KMS-11 (cell line): Measurements from ENCODE around the gene AK5.

Experiments used
- H2AFZ ChIP-seq: fragments of 200-600 bp; sonication (generic); 2 replicates; pipeline ENCODE4 v1.6.1; 2016; ENCODE audit warnings: antibody characterized with exemption, mixed run types, low read depth
- H3K27ac ChIP-seq: fragments of 200-600 bp; sonication (generic); 2 replicates; pipeline ENCODE4 v1.6.1; 2016; ENCODE audit warnings: mild to moderate bottlenecking, mixed run types
- H3K27me3 ChIP-seq: fragments of 200-600 bp; sonication (generic); 2 replicates; pipeline ENCODE4 v1.6.1; 2017; ENCODE audit warnings: mild to moderate bottlenecking, low read depth, mixed run types, moderate library complexity; ENCODE audit not compliant: insufficient read depth
- H3K36me3 ChIP-seq: fragments of 200-600 bp; sonication (generic); 2 replicates; pipeline ENCODE4 v1.6.1; 2017; ENCODE audit warnings: mild to moderate bottlenecking, mixed run types; ENCODE audit not compliant: insufficient read depth
- H3K4me1 ChIP-seq: fragments of 200-600 bp; sonication (generic); 2 replicates; pipeline ENCODE4 v1.6.1; 2016; ENCODE audit warnings: mild to moderate bottlenecking, low read depth, mixed run types; ENCODE audit not compliant: poor library complexity, severe bottlenecking
- H3K4me2 ChIP-seq: fragments of 200-600 bp; sonication (generic); 2 replicates; pipeline ENCODE4 v1.7.0; 2016; ENCODE audit warnings: mild to moderate bottlenecking, mixed run types
- H3K4me3 ChIP-seq: fragments of 200-600 bp; sonication (generic); IDR thresholded peaks from 2 replicates; pipeline ENCODE4 v1.6.1; 2017; ENCODE audit warnings: low read depth, low read length, mixed read lengths; ENCODE audit not compliant: insufficient read depth
- H3K79me2 ChIP-seq: fragments of 200-600 bp; sonication (generic); 2 replicates; pipeline ENCODE4 v1.6.1; 2016; ENCODE audit warnings: low read depth, mixed run types; ENCODE audit not compliant: insufficient read depth
- H3K9ac ChIP-seq: fragments of 200-600 bp; sonication (generic); 2 replicates; pipeline ENCODE4 v1.6.1; 2016; ENCODE audit warnings: mild to moderate bottlenecking, mixed run types
- H4K20me1 ChIP-seq: fragments of 200-600 bp; sonication (generic); 2 replicates; pipeline ENCODE4 v1.6.1; 2016; ENCODE audit warnings: mild to moderate bottlenecking, mixed run types; ENCODE audit not compliant: insufficient read depth
- CTCF ChIP-seq: fragments of 200-600 bp; sonication (generic); conservative IDR thresholded peaks from 2 replicates; pipeline ENCODE4 v1.6.1; 2017; ENCODE audit warnings: low read depth, mild to moderate bottlenecking, antibody characterized with exemption, low read length, moderate library complexity, mixed read lengths

The AK5 gene

GRCh38 chr1:77342745-77343144 lies 60.9 kb downstream of the AK5 start:
- Histone ChIP-seq H3K4me2 (no peak overlapping the region), H3K4me3 (no peak overlapping the region), H3K27ac (no peak overlapping the region)

GRCh38 chr1:77347646-77348045 lies 65.8 kb downstream of the AK5 start:
- Histone ChIP-seq H3K27ac (no peak overlapping the region), H3K27me3 (no peaks in the 10 kb centered on the region), H4K20me1 (no peaks in the 10 kb centered on the region), H3K36me3 (no peaks in the 10 kb centered on the region), H3K4me3 (no peak overlapping the region), H3K4me1 (no peaks in the 10 kb centered on the region), H3K9ac (no peak overlapping the region), H3K4me2 (no peak overlapping the region), H3K79me2 (no peaks in the 10 kb centered on the region), H2AFZ (no peak overlapping the region)
- no peak for TF ChIP-seq CTCF

More at GRCh38 chr1:77342745-77343144, 60.9 kb downstream of the AK5 start:
- H3K79me2 ChIP-seq = no peaks in the 10 kb centered on the region
- H3K36me3 ChIP-seq = no peaks in the 10 kb centered on the region
- H2AFZ ChIP-seq = no peak overlapping the region
- peaks cover 6% of the 10 kb centered on the region for H3K4me1 ChIP-seq
- no peaks in the 10 kb centered on the region for H3K27me3 ChIP-seq
- no peak for TF ChIP-seq CTCF
- H3K9ac ChIP-seq = no peak overlapping the region
- no peaks in the 10 kb centered on the region for H4K20me1 ChIP-seq

GRCh38 chr1:77348549-77348948 lies 66.7 kb downstream of the AK5 start:
- Histone ChIP-seq H4K20me1 (no peaks in the 10 kb centered on the region), H3K4me3 (no peak overlapping the region), H2AFZ (no peak overlapping the region), H3K4me1 (no peaks in the 10 kb centered on the region), H3K27me3 (no peaks in the 10 kb centered on the region), H3K36me3 (no peaks in the 10 kb centered on the region), H3K79me2 (no peaks in the 10 kb centered on the region), H3K27ac (no peak overlapping the region), H3K9ac (no peak overlapping the region), H3K4me2 (no peak overlapping the region)
- TF ChIP-seq CTCF = no peak

GRCh38 chr1:77349275-77349674 lies 67.5 kb downstream of the AK5 start:
- Histone ChIP-seq H2AFZ (no peak overlapping the region), H3K4me3 (no peak overlapping the region), H3K79me2 (no peaks in the 10 kb centered on the region), H3K4me1 (no peaks in the 10 kb centered on the region), H3K4me2 (no peak overlapping the region), H3K27ac (no peak overlapping the region), H3K9ac (no peak overlapping the region), H4K20me1 (no peaks in the 10 kb centered on the region), H3K27me3 (no peaks in the 10 kb centered on the region), H3K36me3 (no peaks in the 10 kb centered on the region)
- no peak for TF ChIP-seq CTCF
